Astrocyte of the spinal cord (primary cell): ENCODE measurements around the gene MDH1.
A peak's percentile ranks its signal among the peaks of the same experiment; 100 is the strongest.

Experiments
- DNase-seq: peaks from one replicate; pipeline ENCODE4 v3.0.0; 2011; ENCODE audit warnings: low read depth, low spot score
- H3K4me3 ChIP-seq: 2 replicates; pipeline ENCODE4 v1.5.1; 2011; ENCODE audit warnings: low read depth, mild to moderate bottlenecking, low read length, moderate library complexity
- in situ Hi-C: cut with HindIII; loops from 2 replicates; pipeline ENCODE4 v1.10.0; 2017; ENCODE audit warnings: low sequenced_read_pairs
- TF ChIP-seq, protein P1 (sequence below): IDR thresholded peaks from 2 replicates; pipeline ENCODE4 v1.5.1; 2012; ENCODE audit warnings: low read depth, mild to moderate bottlenecking, low read length, inconsistent platforms

The MDH1 gene

DNA sequence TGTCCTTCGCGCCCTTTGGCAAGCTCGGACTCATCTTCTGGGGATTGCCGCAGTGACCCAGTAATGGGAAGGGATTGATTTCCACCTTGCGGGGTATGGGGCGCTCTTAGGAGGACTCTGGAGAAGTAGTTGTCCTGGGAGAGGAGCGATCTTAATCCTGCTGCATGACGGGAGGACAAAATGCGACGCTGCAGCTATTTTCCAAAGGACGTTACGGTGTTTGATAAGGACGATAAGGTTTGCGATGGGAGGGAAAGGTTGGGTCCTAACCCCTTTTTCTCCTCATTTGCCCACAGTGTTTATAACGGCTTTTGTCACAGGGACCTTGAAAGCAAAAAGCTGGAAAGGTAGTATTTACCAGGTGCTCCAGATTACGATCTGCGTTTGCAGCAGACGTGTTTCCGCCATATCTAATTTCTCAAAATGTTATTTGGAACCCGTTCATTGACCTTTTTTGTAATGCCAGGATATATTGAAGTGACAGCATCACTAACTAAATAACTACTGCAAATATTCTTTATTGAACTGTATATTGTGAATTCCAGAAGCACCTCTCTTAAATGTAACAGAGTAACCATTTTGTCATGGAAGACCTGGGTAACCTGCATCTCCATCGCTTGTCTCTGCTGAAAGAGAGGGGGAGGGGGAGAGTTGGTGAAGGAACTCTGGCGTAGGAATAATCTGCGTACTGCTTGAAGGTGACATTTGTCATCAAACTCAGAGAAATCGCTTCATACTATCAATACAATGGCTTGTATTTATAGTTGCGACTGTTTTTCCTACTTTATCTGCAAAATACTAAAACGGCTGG is 590 bp downstream of the MDH1 start:
- peak overlapping the region; percentile 59 for H3K4me3 ChIP-seq
- TF ChIP-seq, protein P1, sequence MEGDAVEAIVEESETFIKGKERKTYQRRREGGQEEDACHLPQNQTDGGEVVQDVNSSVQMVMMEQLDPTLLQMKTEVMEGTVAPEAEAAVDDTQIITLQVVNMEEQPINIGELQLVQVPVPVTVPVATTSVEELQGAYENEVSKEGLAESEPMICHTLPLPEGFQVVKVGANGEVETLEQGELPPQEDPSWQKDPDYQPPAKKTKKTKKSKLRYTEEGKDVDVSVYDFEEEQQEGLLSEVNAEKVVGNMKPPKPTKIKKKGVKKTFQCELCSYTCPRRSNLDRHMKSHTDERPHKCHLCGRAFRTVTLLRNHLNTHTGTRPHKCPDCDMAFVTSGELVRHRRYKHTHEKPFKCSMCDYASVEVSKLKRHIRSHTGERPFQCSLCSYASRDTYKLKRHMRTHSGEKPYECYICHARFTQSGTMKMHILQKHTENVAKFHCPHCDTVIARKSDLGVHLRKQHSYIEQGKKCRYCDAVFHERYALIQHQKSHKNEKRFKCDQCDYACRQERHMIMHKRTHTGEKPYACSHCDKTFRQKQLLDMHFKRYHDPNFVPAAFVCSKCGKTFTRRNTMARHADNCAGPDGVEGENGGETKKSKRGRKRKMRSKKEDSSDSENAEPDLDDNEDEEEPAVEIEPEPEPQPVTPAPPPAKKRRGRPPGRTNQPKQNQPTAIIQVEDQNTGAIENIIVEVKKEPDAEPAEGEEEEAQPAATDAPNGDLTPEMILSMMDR, result no peak
- DNase-seq, result no peak
- in situ Hi-C loops, result no loop called here

DNA sequence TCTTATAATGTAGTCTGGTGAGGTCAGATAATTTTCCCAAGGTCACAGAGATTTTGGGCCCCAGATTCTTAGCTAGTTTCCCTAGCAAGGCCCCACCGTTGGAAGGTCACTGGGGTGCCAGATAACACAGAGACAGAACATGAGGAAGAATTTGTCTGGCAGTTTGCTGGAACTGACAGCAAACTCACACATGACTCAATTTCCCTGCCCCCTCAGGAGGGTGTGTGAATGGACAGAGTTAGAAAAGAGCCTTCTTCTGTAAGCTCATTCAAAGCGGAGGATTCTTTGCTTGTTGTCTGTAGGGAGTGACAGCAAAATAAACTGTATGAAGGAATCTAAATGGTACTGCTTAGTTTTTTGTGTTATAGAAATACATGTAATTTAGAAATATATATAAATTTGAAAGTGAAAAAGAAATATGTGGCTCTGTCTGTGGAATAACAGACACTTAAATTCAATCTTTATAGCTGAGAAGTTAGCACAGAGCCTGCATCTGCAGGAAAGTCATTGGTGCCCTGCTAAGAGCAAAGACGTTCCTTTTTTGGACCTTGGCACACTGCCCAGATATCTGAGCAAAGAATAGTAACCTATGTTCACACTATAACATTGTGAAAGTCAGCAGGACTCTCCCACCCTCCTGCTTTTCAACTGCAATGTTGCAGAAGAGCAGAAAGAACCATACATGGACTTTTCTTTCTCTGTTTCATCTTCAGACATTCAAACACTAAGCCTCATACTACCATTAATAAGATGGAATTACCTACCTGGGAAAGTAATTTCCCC is 2.1 kb downstream of the MDH1 start:
- H3K4me3 ChIP-seq, result no peak overlapping the region
- no peak for DNase-seq
- TF ChIP-seq, protein P1, result no peak

GRCh38 chr2:63591566-63592175 is 2.9 kb downstream of the MDH1 start:
- in situ Hi-C loops, result no loop called here
- no peak overlapping the region for H3K4me3 ChIP-seq
- DNase-seq, result no peak
- TF ChIP-seq, protein P1, result no peak

More for the DNA sequence above, 2.1 kb downstream of the MDH1 start:
- in situ Hi-C loops, result no loop called here

- no peak for DNase-seq
- in situ Hi-C loops, result no loop called here
- H3K4me3 ChIP-seq, result no peak overlapping the region
- TF ChIP-seq, protein P1, result no peak
Observed at GRCh38 chr2:63594660-63595059, 5.9 kb downstream of the MDH1 start.

- H3K4me3 ChIP-seq, result no peak overlapping the region
- no peak for DNase-seq
- TF ChIP-seq, protein P1, result no peak
- in situ Hi-C loops, result no loop called here
Observed at GRCh38 chr2:63596401-63596883, 7.7 kb downstream of the MDH1 start.

DNA sequence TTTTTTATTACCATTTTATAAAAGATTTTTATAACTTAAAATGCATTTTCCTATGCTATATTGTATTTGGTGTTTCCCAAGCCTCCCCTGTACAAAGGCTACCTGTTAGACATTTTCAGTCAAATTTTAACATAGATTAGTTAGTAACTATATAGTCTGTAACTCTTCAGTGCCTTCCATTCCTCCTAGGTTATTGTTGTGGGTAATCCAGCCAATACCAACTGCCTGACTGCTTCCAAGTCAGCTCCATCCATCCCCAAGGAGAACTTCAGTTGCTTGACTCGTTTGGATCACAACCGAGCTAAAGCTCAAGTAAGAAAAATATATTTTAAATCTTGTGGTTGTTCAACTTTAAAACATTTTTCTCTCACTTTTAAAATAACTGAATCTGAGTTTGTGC is 10.2 kb downstream of the MDH1 start:
- in situ Hi-C loops, result no loop called here
- TF ChIP-seq, protein P1, result no peak
- H3K4me3 ChIP-seq, result no peak overlapping the region
- DNase-seq, result no peak
